GM23248 (cell line): Measurements from ENCODE around the gene RDX.

Experiments
- EZH2 ChIP-seq: fragments of 200-600 bp; sonication (generic); IDR thresholded peaks from 2 replicates; pipeline ENCODE4 v1.6.1; 2018; ENCODE audit warnings: antibody characterized with exemption, mild to moderate bottlenecking; ENCODE audit not compliant: insufficient read depth, poor library complexity, severe bottlenecking
- EZH2phosphoT487 ChIP-seq: fragments of 200-600 bp; sonication (generic); IDR thresholded peaks from 2 replicates; pipeline ENCODE4 v1.6.1; 2018; ENCODE audit warnings: antibody characterized with exemption, moderate library complexity, mild to moderate bottlenecking, low read depth; ENCODE audit not compliant: insufficient read depth

GRCh38 chr11:110153474-110153873 is 142.9 kb downstream of the RDX start:
- TF ChIP-seq EZH2 (no peak), EZH2phosphoT487 (no peak)
